Inflammatory macrophage (primary cell): ENCODE data around the gene HPCAL1.

Experiments used
- DNase-seq, 2 donors: peaks; one replicate each; pipeline ENCODE4 v3.0.0-alpha.2; 2020 to 2022

The HPCAL1 gene

DNA sequence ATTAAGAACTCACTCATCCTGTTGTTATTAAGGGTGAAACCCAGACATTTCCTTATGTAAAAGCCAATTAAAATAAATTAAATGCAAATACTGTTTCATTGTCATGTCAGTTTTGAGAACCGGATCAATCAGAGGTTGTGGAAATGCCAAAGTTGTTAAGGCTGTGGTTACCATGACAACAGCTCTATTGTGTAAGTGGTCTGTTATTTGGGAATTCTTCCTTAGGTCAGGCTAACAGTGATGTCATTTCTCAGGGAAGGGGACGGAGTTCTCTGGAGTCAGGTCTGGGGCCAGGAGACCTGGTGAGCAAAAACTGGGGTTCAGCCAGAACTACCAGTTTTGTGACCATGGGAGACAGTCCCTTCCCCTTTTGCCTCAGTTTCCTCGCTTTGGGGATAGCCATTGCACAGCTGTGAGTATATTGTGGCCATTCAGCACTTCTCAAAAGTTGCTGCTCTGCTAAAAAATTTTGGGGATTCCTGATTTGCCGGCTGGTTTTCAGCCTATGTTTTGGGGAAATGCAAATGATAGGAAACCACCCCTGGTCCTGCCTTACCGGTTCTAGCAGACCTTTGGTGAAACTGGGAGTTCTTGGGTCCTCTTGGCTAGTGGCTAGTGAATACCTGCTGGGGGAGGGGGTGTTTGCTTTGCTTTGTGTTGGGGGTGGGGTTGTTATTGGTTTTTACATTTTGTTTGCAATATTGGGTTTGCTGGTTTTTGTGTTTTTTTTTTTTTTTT is 21.6 kb downstream of the HPCAL1 start:
- no peak for DNase-seq

DNA sequence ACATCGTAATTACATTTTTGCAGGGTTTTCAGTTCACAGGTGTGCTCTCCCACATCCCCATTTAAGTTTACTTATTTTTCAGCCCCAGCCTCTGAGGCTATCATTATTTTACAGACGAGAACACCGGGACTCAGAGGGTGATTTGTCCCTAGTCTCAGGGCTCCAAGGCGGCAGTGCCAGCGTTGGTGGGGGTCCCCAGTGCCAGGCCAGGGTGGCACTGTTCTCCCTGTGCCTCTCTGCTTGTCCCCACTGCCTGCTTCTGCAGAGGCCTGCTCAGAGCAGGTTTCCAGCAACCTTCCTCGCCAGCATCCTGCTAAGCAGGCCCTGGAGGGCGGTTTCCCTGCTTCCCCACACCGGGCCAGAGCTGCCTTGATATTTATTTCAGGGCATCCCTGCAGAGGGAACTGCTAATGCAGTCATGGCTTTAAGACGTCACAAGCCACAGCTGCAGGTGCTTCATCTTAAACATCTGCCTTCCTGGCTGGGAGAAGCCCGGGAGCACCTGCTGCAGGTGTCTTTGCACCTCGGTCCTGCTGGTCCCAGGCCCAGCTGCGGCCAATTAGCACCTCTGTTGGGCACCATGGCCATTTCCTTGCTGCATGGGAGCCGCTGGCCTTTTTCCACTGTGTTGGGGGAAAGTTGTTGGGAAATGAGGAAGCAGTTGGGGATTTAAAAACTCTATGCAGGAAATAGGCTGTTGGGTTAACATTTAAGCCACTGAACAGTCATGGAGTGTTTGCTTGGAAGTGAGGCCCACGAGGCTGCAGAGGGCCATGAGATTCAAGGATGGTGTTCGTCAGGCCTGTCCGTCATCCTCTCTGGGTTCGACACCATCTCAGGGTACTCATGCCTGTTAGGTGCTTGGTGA is 22.8 kb downstream of the HPCAL1 start:
- no peak for DNase-seq

DNA sequence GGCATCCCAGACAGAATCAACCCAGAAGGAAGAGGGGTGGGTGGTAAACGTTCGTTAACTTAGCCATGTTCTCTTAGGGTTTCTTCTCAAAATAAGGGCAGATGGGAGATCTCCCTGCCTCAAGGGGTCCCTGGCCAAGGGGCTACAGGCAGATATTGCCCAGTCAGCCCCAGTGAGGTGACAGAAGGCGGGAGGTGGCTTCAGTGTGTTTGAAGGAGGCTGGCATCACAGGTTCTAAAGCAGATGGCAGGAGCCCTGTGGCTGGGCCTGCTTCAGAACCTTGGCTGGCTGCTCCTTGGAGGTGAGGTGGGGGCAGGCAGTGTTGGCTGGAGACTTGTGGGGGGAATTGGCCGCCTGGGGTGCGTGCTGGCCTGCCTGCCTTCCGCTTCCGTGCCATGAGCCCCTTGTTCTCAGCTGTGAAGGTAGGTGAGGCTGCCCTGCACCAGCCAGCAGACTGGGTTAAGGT is 23.5 kb downstream of the HPCAL1 start:
- DNase-seq, result no peak

- DNase-seq, result no peak
These were observed 24.2 kb downstream of the HPCAL1 start for GRCh38 chr2:10326707-10327594.

DNA sequence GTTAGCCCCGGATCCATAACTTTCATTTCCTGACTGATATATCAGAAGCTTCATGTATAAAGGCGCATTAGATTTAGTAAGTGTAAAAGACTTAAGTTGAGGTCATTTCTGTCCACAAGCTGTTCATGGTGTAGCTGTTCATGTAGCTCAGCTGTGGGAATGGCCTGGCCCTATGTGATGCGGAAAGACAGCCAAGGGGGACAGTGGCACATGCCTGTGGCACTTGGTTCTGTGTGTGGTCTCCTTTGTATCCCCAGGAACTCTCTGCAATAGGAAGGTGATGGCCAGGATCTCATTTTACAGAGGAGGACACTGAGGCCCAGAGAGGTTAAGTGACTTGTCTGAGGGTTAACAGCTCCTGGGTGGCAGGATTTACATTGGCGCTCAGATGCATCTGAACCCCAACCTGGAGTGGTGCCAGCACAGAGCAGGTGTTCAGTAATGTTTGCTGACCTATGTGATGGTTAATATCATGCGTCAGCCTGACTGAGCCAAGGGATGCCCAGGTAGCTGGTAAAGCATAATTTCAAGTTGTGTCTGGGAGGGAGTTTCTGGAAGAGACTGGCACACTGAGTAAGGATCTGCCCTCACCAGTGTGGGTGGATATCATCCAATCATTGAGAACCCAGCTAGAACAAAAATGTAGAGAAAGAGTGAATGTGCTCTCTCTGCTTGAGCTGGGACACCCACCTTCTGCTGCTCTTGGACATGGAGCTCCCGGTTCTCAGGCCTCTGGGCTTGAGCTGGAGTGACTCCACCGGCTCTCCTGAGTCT is 25.4 kb downstream of the HPCAL1 start:
- DNase-seq, result no peak

- DNase-seq, result no peak
These were observed 26.2 kb downstream of the HPCAL1 start for GRCh38 chr2:10328670-10329579.

DNA sequence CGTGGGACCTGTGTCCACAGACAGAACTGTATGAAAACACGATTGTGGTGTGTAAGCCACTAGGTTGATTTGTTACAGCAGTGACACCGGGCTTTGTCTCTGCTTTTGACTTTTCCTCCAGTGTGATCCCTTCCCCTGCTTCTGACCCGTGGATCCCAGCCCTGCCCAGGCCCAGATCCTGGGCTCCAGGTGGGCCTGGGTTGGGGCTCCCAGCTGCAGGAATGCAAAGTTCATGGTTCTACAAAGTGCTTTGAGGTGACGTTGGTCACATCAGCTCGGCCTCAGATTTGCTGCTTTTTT is 26.8 kb downstream of the HPCAL1 start:
- no peak for DNase-seq

DNA sequence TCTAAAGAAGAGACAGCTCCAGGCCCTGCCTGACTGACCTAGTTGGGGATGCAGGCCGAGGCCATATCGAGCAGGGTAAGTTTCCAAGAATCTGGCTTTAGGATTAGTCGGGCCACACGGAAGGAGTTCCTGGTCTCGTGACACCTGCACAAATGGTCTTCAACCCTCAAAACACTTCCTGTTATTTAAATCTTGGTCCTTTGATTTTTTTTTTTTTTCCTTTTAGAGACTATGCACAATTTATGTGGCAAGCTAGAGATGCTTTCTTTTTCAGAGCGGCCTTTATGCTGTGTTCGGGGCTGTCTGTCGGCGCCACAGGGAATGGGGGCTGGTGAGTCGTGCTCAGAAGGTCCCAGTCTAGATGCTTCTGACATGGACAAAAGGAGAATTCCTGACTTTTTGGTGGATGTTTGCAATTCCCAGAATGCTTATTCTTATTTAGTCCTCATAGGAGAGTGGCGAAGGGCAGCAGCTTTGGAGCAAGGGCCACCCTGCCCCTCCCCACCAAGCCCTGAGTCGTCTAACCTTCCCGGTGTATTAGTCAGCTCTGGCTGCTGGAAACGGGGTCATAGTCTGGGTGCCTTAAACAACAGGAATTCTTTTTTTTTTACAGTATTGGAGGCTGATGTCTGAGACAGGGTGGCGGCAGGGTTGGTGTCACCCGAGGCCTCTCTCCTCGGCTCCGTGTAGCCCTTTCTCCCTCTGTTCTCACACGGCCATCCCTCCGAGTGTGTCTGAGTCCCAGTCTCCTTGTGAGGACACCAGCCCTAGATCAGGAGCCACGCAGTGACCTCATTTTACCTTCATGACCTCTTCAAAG is 27.4 kb downstream of the HPCAL1 start:
- no peak for DNase-seq

DNA sequence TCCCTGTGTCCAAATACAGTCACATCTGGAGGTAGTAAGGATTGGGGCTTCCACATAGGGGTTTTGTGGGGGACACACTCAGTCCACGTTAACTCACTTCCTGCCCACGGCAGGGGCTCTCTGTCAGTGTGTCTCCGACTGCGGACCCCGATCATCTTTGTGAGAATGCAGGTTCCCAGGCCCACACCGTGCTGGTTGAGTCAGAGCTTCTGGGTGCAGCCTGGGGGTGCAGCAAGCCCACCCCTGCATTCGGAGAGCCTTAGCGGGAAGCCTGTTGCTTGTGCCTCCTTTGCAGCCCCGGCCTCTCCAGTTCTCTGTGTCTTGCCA is 28.0 kb downstream of the HPCAL1 start:
- no peak for DNase-seq

DNA sequence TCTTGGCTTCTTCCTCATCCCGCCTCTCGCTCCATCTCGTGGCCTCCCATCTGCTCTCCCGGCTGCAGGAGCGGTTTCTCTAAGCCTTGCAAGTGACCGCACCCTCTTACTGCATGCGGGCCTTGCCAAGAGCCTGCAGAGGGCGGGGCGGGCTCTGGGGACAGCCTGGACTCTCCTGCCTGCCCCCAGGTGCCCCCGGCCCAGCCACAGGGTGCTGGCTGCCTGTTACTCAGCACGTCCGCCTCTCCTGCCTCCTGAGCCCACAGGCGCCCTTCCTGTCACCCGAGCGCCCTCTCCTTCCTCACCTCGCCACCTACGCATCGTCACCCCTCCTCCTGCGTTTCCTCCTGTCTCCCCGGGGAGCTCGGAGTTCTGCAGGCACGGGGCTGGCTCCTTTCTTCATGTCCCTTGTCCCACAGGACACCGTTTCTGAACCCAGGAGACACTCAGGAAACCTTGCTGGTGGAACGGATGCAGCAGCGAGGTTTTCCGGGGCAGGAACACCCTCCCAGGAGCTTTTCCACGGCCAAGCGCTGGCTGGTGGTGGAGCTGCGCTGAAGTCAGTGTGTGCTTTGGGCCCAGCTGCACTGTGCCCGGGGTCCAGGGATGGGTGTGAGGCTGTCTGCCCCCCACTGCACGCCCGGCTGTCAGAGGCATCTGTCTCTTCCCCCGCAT is 28.5 kb downstream of the HPCAL1 start:
- DNase-seq, result peak; percentile 75 to 85

DNA sequence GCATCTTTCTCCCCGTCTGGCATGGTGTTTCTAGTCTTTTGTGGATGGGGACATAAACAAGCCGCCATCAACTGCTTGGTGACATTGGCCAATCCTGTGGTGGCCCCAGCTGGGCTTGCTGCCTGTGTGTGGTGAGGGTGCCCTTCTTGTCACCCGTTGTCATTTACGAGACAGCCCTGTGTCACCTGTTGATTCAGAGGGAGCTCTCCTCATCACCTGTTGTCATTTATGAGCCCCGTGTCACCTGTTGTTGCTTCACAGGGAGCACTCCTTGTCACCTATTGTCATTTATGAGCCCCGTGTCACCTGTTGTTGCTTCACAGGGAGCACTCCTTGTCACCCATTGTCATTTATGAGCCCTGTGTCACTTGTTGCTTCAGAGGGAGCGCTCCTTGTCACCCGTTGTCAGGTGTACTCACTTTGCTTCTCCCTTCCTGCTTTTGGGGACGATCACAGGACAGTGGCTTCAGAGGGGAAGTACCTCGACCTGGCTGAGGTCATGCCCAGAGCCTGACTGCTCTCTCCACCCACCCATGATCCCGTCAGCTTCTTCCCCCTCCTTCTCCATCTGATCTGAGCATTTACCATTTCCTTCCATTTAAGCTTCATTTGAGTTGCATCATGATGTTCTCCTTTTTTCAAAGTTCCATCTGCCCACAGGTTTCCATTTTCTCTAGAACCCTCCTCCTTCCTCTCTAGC is 29.1 kb downstream of the HPCAL1 start:
- DNase-seq, result peak; percentile 94 to 96

DNA sequence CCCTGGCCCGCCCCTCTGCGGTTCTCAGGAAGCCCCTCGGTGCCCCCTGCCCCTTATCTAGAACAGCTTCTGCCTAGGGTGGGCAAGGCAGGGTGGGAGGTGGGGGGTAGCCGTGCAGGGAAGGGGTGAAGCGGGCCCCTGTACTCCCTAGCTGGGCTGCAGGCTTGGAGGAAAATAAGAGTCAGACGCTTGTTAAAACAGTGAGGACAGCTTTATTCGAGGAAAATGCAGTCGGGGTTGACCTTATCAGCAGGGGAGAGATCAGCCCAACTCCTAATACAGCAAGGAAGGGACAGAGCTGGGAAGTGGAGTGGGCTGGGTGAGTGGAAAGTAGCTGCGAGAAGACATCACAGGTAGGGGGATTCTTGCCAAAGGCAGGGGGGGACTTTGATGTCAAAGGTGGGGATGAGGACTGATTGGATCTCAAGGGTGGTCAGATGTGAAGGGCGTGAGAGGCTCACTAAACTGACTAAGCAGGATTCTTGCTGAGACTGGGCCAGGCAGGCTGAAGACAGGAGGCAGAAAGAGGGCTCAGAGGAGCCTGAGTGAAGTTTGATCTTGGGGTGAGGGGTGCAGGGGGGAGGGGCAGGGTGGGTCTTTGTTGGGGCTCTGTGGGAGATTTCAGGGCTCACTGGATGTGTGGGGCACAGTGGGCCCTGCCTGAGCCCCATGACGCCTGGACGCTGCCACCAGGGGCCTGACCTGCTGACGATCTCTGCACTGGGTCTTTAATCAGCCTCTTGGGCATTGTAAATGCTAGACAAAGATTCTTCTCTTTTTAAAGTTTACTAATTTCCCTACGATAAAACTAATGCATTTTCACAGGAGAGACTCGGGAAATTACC is 29.9 kb downstream of the HPCAL1 start:
- DNase-seq, result no peak

DNA sequence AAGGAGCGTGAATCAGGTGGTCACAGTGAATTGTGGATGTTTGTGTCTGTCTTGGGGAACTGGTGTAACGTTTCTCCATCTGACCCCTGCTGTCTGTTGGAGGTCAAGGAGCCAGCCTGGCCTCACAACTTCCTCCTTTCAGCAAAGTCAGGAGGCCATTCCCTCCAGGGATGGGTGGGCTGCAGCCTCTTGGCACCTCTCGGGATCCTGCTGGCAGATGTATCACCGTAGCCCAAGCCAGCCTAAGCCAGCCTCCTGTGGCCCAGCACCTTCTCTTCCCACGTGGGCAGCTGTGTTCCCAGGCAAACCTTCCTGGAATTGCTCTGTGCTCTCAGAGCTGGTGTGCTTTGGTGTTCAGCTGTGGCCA is 30.5 kb downstream of the HPCAL1 start:
- peak; percentile 67 to 85 for DNase-seq

DNA sequence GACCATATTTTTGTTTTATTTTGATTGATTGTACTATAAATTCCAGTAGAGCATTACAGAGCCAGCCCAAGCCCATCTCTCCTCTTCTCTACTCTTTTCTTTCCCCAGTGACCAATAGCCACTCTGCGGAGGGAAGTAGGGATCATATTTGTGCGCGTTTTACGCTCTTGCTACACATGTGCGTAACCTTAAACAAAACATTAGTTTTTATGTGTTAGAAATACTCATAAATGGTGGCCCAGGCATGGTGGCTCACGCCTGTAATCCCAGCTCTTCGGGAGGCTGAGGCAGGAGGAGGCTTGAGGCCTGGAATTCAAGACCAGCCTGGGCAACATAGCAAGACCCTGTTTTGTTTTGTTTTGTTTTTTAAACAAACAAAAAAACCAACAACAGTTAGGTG is 31.3 kb downstream of the HPCAL1 start:
- DNase-seq, result no peak

GRCh38 chr2:10335046-10335840 is 32.5 kb downstream of the HPCAL1 start:
- no peak for DNase-seq

- DNase-seq, result no peak
These were observed 33.6 kb downstream of the HPCAL1 start for GRCh38 chr2:10336283-10336682.
